ENCODE data around the gene P3H3.
"Not testable (repeated sequence)": the region's sequence is repeated elsewhere in the genome, so short reads cannot be mapped to it uniquely, and the experiment has no call there.

GRCh38 chr12:6870304-6870703 lies 42.1 kb downstream of the P3H3 start:
- TF ChIP-seq EZH2 (IDR thresholded peaks at IDR 0.05; ENCODE audit: borderline replicate concordance, low read length); CTCF (conservative IDR thresholded peaks at IDR 0.05 in 1 of 2, IDR thresholded peaks at IDR 0.05 in 1 of 2; ENCODE audit: extremely low read depth in 1 of 2, insufficient read depth in 1 of 2, low read depth in 1 of 2, low read length in 2 of 2): not testable (repeated sequence)
